Measurements from ENCODE around the gene UPK3B. TPM values are rescaled to one million over a fixed set of nuclear protein-coding genes. Genes with fewer than 3 reads are reported as not detected.

The UPK3B gene
- total and polyA plus RNA-seq, 10 of the 15 experiments (the other 5 are each of a cell fraction or from before 2014, with no cell fraction given) = 0.16 to 0.72 (median 0.27) TPM; not detected in 5

- peak; percentile 68; the same call in 1 of the 2 replicates for TF ChIP-seq ZNF687 (IDR thresholded peaks at IDR 0.05)
- TF ChIP-seq, protein P1, sequence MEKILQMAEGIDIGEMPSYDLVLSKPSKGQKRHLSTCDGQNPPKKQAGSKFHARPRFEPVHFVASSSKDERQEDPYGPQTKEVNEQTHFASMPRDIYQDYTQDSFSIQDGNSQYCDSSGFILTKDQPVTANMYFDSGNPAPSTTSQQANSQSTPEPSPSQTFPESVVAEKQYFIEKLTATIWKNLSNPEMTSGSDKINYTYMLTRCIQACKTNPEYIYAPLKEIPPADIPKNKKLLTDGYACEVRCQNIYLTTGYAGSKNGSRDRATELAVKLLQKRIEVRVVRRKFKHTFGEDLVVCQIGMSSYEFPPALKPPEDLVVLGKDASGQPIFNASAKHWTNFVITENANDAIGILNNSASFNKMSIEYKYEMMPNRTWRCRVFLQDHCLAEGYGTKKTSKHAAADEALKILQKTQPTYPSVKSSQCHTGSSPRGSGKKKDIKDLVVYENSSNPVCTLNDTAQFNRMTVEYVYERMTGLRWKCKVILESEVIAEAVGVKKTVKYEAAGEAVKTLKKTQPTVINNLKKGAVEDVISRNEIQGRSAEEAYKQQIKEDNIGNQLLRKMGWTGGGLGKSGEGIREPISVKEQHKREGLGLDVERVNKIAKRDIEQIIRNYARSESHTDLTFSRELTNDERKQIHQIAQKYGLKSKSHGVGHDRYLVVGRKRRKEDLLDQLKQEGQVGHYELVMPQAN (conservative IDR thresholded peaks at IDR 0.05) = peak; percentile 68; the same call in 1 of the 2 replicates
- TF ChIP-seq GABPA (IDR thresholded peaks at IDR 0.05; ENCODE audit: low read depth) = peak; percentile 68
- peak; percentile 57; the same call in 1 of the 2 replicates for TF ChIP-seq RB1 (IDR thresholded peaks at IDR 0.05; ENCODE audit: borderline replicate concordance)
- peak; percentile 32; the same call in 1 of the 2 replicates for TF ChIP-seq DPF2 (IDR thresholded peaks at IDR 0.05)
- TF ChIP-seq, protein P2, sequence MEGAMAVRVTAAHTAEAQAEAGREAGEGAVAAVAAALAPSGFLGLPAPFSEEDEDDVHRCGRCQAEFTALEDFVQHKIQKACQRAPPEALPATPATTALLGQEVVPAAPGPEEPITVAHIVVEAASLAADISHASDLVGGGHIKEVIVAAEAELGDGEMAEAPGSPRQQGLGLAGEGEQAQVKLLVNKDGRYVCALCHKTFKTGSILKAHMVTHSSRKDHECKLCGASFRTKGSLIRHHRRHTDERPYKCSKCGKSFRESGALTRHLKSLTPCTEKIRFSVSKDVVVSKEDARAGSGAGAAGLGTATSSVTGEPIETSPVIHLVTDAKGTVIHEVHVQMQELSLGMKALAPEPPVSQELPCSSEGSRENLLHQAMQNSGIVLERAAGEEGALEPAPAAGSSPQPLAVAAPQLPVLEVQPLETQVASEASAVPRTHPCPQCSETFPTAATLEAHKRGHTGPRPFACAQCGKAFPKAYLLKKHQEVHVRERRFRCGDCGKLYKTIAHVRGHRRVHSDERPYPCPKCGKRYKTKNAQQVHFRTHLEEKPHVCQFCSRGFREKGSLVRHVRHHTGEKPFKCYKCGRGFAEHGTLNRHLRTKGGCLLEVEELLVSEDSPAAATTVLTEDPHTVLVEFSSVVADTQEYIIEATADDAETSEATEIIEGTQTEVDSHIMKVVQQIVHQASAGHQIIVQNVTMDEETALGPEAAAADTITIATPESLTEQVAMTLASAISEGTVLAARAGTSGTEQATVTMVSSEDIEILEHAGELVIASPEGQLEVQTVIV (IDR thresholded peaks at IDR 0.05; ENCODE audit: borderline replicate concordance, partially characterized antibody) = peak; percentile 28
- peak in 1 of 2 experiments; percentile 54; a peak in 1 of 3 replicates for TF ChIP-seq EGR1 (IDR thresholded peaks at IDR 0.05; ENCODE audit: borderline replicate concordance in 1 of 2, low read depth in 2 of 2, low read length in 2 of 2)
- TF ChIP-seq TAF1 (IDR thresholded peaks at IDR 0.05; ENCODE audit: borderline replicate concordance, low read depth, low read length) = peak; percentile 42; the same call in 1 of the 2 replicates
- TF ChIP-seq, protein P3, sequence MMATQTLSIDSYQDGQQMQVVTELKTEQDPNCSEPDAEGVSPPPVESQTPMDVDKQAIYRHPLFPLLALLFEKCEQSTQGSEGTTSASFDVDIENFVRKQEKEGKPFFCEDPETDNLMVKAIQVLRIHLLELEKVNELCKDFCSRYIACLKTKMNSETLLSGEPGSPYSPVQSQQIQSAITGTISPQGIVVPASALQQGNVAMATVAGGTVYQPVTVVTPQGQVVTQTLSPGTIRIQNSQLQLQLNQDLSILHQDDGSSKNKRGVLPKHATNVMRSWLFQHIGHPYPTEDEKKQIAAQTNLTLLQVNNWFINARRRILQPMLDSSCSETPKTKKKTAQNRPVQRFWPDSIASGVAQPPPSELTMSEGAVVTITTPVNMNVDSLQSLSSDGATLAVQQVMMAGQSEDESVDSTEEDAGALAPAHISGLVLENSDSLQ (IDR thresholded peaks at IDR 0.05) = peak; percentile 19; the same call in 1 of the 2 replicates
- 0 out of 2 replicates have a peak, but pooled peaks have one; percentile 58 for TF ChIP-seq NBN (IDR thresholded peaks at IDR 0.05)
- peak; percentile 67 for TF ChIP-seq POLR2AphosphoS5 (IDR thresholded peaks at IDR 0.05; ENCODE audit: low read length)
- TF ChIP-seq NRF1 (conservative IDR thresholded peaks at IDR 0.05; ENCODE audit: low read depth, low read length) = peak; percentile 75
- 0 out of 2 replicates have a peak, but pooled peaks have one; percentile 34 for TF ChIP-seq CBX5 (IDR thresholded peaks at IDR 0.05; ENCODE audit: low read depth)
- TF ChIP-seq ELK1 (IDR thresholded peaks at IDR 0.05; ENCODE audit: low read depth, low read length) = peak; percentile 80
- peak; percentile 1; the same call in 1 of the 2 replicates for TF ChIP-seq CREB1 (IDR thresholded peaks at IDR 0.05; ENCODE audit: low read depth)
- peak; percentile 32 for TF ChIP-seq SP1 (IDR thresholded peaks at IDR 0.05; ENCODE audit: low read depth, low read length)
- TF ChIP-seq BACH1 (IDR thresholded peaks at IDR 0.05; ENCODE audit: borderline replicate concordance) = 0 out of 2 replicates have a peak, but pooled peaks have one; percentile 45
- peak; percentile 78; the same call in 1 of the 2 replicates for TF ChIP-seq NR2C1 (IDR thresholded peaks at IDR 0.05)
Measured at GRCh38 chr7:76549025-76549854, 38.9 kb downstream of the UPK3B start (continued).

Data from GM12878 (cell line).